Neural crest cell (in vitro differentiated cells): ENCODE measurements around the gene STX8. TPM values are rescaled to one million over a fixed set of nuclear protein-coding genes. Genes with fewer than 3 reads are reported as not detected.

Experiments used
- DNase-seq: peaks from one replicate; pipeline ENCODE4 v3.0.0; 2021; ENCODE audit warnings: low read depth, mixed read lengths, low spot score
- H3K27ac Mint-ChIP-seq: one replicate; pipeline ENCODE4 v1.8.0; 2021; ENCODE audit warnings: mild to moderate bottlenecking, mixed read lengths; ENCODE audit not compliant: unreplicated experiment
- H3K27me3 Mint-ChIP-seq: 2 replicates; pipeline ENCODE4 v1.8.0; 2021; ENCODE audit warnings: low read depth, mild to moderate bottlenecking, mixed read lengths
- H3K36me3 Mint-ChIP-seq: 2 replicates; pipeline ENCODE4 v1.8.0; 2021; ENCODE audit warnings: low read depth, mild to moderate bottlenecking, mixed read lengths
- H3K4me1 Mint-ChIP-seq: 2 replicates; pipeline ENCODE4 v1.8.0; 2021; ENCODE audit warnings: mixed read lengths
- H3K4me3 Mint-ChIP-seq: one replicate; pipeline ENCODE4 v1.8.0; 2021; ENCODE audit warnings: mild to moderate bottlenecking, mixed read lengths
- H3K9me3 Mint-ChIP-seq: 2 replicates; pipeline ENCODE4 v1.8.0; 2021; ENCODE audit warnings: mixed read lengths
- total RNA-seq: library from RNA; stranded (reverse); gene quantifications from 2 replicates; pipeline ENCODE4 v1.2.1, GENCODE V29; 2021
- TF ChIP-seq, protein P1 (sequence below): fragments of 200-600 bp; sonication (generic); conservative IDR thresholded peaks from 2 replicates; pipeline ENCODE4 v1.5.0; 2021; ENCODE audit warnings: antibody characterized with exemption, mild to moderate bottlenecking

STX8 gene
- total RNA-seq, 1 donor from 2014 or later, result 56.6 TPM

DNA sequence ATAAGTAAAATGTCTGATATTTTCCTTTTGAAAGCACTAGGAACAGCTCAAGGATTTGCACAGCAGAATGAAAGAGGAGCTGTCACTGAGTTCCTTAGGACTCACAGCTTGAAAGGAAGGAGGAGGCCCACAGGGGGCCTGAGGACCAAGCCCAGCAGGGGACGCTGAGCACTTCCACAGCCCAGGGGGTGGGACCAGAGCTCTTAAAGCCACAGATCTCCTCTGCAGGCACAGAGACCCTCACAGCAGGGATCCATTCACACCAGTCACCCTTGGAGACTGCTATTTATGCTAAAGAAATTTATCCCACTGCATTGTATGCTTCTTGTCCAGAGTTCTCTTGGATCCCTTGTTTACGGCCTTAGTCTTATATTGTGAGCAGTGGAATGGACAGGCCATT, 253.3 kb downstream of the STX8 start:
- peaks cover 11% of the 10 kb centered on the region for H3K36me3 Mint-ChIP-seq
- H3K4me3 Mint-ChIP-seq, result peak overlapping the region; percentile 67
- peak overlapping the region; percentile 52 for H3K27ac Mint-ChIP-seq
- H3K27me3 Mint-ChIP-seq, result no peaks in the 10 kb centered on the region
- H3K4me1 Mint-ChIP-seq, result peaks cover 43% of the 10 kb centered on the region
- peaks cover 15% of the 10 kb centered on the region for H3K9me3 Mint-ChIP-seq
- DNase-seq, result peak; percentile 66
- TF ChIP-seq, protein P1, sequence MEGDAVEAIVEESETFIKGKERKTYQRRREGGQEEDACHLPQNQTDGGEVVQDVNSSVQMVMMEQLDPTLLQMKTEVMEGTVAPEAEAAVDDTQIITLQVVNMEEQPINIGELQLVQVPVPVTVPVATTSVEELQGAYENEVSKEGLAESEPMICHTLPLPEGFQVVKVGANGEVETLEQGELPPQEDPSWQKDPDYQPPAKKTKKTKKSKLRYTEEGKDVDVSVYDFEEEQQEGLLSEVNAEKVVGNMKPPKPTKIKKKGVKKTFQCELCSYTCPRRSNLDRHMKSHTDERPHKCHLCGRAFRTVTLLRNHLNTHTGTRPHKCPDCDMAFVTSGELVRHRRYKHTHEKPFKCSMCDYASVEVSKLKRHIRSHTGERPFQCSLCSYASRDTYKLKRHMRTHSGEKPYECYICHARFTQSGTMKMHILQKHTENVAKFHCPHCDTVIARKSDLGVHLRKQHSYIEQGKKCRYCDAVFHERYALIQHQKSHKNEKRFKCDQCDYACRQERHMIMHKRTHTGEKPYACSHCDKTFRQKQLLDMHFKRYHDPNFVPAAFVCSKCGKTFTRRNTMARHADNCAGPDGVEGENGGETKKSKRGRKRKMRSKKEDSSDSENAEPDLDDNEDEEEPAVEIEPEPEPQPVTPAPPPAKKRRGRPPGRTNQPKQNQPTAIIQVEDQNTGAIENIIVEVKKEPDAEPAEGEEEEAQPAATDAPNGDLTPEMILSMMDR, result no peak

DNA sequence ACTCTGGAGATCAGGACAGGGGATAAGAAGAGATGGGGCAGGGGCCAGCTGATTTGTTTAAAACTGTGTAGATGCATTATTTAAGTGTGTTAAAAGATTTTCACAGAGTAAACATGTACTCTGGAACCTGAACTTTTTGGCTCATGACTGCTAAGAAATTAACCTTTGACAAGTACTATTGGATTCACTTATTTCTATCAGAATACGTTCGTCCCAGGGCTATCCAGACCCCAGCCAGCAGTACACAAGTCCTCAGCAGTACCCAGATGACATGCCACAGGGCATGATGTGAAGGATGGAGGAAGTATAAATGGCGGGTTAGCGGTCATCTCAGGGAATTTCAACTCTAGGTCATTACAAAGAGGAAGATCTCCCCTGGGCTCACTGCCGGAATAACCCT, 253.7 kb downstream of the STX8 start:
- H3K4me3 Mint-ChIP-seq, result peak overlapping the region; percentile 67
- peaks cover 15% of the 10 kb centered on the region for H3K36me3 Mint-ChIP-seq
- H3K9me3 Mint-ChIP-seq, result peaks cover 18% of the 10 kb centered on the region
- no peak for DNase-seq
- peaks cover 46% of the 10 kb centered on the region for H3K4me1 Mint-ChIP-seq
- peak overlapping the region; percentile 94 for H3K27ac Mint-ChIP-seq
- no peaks in the 10 kb centered on the region for H3K27me3 Mint-ChIP-seq
- TF ChIP-seq, protein P1, result no peak

DNA sequence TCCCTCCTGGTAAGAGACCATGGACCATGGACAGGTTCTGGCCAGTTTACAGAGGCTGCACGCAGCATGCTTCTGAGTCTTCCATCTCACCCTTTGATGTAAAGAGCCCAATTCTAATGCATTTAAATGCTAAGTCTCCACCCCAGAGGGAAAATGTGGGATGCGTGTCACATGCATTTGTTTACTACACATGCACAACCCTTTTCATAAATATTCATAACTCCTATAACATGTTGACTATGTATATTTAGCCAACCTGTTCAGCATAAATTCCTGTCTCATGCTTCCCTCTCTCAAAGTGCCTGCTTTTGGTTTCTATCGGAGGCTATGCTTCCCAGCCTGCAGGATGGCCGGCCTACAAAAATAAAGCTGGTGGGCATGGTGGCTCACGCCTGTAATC, 260.3 kb downstream of the STX8 start:
- Mint-ChIP-seq H3K36me3 (peaks cover 15% of the 10 kb centered on the region), H3K9me3 (peaks cover 15% of the 10 kb centered on the region), H3K4me3 (no peak overlapping the region), H3K27me3 (no peaks in the 10 kb centered on the region), H3K27ac (no peak overlapping the region), H3K4me1 (peaks cover 12% of the 10 kb centered on the region)
- TF ChIP-seq, protein P1, result no peak
- DNase-seq, result no peak

DNA sequence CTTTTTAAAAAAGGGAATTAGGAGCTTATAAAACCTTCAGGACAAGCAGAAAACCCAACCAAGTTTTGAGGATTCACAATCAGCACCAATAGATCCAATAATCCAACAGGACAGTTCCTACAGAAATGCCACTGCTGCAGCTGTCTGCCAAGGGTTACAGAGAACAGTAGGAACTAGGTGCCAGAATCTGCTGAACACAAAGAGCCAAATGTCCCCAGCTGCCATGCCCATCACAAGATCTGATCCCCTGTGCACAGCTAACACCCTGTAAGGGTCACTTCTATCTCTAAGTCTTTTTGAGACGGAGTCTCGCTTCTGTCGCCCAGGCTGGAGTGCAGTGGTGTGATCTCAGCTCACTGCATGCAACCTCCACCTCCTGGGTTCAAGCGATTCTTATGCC, 262.3 kb downstream of the STX8 start:
- H3K9me3 Mint-ChIP-seq, result peaks cover 9% of the 10 kb centered on the region
- peaks cover 10% of the 10 kb centered on the region for H3K36me3 Mint-ChIP-seq
- H3K27ac Mint-ChIP-seq, result no peak overlapping the region
- no peak for DNase-seq
- peaks cover 30% of the 10 kb centered on the region for H3K4me1 Mint-ChIP-seq
- TF ChIP-seq, protein P1, result no peak
- H3K4me3 Mint-ChIP-seq, result no peak overlapping the region
- no peaks in the 10 kb centered on the region for H3K27me3 Mint-ChIP-seq

DNA sequence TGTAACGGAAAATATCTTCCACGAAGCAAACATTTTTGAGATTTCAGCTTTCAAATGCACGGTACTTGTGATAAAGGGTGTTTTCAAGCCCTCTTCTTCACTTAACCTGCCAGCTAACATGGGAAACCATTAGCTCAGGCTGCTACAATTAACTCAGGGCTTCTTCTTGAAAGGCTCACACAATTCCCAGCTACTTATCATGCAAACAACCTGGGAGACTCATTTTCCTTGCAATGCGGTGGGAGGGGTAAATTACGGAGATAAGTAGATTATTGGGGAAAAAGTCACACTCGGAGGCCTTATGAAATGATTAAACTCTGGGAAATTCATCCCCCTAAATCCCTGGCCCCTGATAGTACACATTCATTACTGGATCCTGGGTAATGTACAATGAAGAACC, 266.4 kb downstream of the STX8 start:
- H3K9me3 Mint-ChIP-seq, result no peaks in the 10 kb centered on the region
- H3K4me3 Mint-ChIP-seq, result no peak overlapping the region

More for the DNA sequence above, 266.4 kb downstream of the STX8 start:
- H3K4me1 Mint-ChIP-seq, result peaks cover 34% of the 10 kb centered on the region
- no peaks in the 10 kb centered on the region for H3K36me3 Mint-ChIP-seq
- no peaks in the 10 kb centered on the region for H3K27me3 Mint-ChIP-seq
- TF ChIP-seq, protein P1, result no peak
- H3K27ac Mint-ChIP-seq, result no peak overlapping the region
- DNase-seq, result no peak
